ENCODE data around the gene CLMN.
"Not testable (repeated sequence)": the region's sequence is repeated elsewhere in the genome, so short reads cannot be mapped to it uniquely, and the experiment has no call there.

The CLMN gene

DNA sequence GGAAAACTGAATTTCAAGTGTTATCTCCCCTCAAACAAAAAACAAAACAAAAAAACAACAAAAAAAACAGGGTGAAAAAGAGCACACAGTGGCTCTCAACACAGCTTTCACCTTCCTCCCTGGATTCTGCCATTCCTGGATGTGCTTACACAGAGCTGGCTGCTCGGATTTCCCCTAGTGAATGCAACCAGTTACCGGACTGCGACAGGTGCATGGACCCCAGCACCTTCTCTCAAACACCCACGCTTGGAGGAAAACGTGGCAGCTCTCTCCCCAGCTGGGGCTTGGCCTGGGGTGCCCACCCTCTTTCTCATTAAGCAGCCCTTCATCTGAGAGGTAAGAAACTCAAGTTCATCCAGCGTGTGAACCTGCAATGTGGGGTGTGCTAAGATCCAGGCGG, 128.9 kb downstream of the CLMN start:
- DNase-seq (ENCODE audit: low spot score) = no peak

DNA sequence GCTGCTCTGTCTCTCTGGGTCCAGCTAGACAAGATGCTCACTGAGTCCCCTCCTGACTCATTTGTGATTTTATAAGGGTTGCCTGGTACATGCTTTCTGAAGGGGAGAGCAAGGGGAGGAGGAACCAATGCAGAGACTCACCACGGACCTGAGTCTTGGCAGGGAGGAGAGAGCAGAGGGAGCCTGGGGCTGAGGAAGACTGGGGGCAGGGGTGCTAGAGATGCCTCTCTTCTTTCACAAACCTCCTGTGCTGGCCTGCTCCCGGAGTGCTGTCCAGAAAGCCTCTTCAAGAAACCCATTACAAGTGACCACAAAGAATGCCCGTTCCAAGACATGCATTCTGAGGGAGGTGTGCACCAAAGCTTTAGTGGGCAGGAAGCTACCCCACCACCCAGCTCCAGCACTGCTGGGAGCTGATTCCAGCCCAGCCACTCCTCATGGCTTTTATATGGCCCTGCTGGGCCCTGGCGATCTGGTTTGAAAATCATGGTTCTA, 129.3 kb downstream of the CLMN start:
- no peak for DNase-seq (ENCODE audit: low spot score)

DNA sequence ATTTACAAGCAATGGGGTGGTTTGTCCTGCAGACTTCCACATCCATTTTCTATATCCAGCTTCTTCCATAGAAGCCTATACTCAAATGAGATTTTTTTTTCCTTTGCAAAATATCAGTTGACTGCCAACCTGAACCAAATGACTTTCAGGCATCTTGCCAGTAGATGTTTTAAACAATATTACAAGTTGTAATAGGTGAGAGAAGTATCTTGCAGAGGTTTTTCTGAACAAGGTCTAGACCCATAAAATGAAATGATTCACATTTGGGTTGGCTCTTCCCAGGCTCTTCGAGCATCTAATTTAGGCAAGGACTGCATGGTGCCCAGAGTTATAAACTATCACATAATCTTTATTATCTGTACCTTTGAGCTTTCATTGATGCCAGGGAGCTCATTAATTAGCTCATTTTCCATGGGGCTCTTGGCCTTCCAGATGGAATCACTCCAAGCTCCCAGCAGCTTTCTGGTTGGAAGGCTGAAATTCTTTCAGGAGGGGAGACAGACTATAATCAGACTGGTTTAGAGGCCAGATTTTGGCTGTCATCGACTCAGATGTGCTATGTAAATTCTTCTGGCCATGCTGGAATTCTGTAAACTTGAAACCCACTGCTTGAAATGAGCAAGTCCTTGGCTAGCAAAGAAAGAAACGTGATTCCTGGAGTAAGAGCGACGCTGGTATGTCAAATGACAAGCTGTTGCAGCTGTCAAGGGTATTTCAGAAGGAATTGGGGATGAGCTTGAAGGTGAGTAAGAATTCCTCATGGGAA, 130.2 kb downstream of the CLMN start:
- no peak for DNase-seq (ENCODE audit: low spot score)

DNA sequence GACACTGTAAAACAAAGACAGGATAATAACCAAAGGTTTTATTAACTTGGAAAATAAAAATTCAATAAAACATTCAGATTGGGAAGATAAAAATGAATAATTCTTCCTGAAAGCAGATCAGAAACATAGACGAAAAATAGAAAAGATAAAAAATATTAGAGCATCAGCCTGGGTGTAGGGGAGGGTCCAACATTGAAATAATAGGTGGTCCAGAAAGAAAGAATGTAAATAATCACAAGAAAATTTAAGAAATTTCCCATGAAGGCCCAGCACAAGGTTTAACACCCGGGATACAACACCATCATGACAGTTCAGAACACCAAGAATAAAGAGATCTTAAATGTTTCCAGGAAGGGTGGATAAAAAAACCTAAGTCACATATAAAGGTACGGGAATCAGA, 131.3 kb downstream of the CLMN start:
- no peak for DNase-seq (ENCODE audit: low spot score)

DNA sequence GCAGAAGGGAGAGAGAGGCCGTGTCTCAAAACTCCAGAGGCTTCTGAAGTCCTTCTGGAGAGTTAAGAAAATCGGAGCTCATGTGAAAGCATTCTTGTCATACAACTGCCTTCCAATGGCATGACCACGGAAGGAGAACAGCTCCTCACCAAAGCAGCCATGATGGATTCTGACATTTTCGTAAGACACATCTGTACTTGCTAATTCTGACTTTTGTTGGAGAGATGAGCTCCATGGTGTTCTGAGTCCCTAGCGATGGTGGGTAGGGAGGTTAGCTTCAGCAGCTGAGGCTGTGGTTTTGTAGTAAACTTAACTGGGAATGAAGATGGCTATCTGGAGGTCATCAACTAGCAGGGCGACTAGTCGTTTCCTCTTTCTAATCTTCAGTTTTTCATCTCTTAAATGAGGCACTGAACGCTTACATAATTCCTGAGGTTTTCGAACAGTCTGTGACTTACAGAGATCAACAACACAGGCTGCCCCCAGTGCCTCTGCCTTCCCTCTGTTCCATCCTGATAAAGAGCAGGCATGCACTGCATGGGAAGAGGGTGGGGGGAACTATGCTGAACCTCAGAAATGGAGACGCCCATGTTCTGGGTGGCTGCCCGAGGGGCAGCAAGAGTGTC, 133.8 kb downstream of the CLMN start:
- no peak for DNase-seq (ENCODE audit: low spot score)

DNA sequence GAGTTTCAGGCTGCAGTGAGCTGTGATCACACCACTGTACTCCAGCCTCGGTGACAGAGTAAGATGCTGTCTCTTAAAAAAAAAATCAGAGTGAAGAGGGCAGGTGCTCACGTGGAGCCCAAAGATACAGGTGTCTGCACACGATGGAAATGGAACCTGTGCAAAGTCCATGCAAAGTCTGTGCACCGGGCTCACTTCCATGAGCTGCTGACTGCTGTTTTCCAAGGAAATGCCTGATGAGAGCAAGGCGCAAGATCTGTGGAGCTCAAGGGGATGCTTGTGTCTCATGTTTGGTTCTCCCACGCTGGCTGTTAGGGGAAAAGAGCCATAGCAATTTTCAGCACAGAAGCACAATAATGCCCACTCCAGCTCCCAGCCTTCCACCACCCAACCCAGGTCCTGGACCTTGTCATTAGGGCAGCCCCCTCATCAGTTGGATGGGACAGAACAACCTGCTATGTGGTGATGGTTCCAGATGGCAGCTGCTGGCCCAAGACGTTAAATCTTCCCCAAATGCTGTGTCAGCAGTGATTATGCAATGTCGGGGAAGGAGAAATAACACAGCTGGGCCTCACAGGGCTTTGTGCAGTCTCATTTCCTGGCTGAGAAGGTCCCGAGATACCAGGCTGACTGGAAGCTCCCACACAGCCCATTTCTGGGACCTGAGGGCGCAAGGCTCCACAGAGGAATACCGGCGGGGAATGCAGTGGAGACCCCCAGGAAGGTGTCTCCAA, 134.5 kb downstream of the CLMN start:
- no peak for DNase-seq (ENCODE audit: low spot score)

DNA sequence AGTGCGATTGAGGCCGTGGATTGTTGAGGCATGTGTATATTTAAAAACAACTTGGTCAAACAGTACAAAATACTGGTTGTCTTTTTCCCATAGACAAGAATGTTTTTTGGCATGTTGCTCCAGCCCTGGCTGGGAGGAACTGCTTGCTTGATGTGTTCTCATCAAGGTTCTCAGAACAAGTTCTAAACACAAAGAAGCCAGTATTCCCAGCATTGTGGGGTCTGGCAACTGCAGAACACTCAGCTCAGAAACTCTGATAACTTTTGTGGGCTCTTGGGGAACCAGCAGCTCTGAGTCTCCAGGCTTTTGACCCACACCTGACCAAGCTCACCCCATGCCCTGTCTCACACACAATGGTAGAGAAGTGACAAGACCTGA, 135.3 kb downstream of the CLMN start:
- DNase-seq (ENCODE audit: low spot score) = no peak

DNA sequence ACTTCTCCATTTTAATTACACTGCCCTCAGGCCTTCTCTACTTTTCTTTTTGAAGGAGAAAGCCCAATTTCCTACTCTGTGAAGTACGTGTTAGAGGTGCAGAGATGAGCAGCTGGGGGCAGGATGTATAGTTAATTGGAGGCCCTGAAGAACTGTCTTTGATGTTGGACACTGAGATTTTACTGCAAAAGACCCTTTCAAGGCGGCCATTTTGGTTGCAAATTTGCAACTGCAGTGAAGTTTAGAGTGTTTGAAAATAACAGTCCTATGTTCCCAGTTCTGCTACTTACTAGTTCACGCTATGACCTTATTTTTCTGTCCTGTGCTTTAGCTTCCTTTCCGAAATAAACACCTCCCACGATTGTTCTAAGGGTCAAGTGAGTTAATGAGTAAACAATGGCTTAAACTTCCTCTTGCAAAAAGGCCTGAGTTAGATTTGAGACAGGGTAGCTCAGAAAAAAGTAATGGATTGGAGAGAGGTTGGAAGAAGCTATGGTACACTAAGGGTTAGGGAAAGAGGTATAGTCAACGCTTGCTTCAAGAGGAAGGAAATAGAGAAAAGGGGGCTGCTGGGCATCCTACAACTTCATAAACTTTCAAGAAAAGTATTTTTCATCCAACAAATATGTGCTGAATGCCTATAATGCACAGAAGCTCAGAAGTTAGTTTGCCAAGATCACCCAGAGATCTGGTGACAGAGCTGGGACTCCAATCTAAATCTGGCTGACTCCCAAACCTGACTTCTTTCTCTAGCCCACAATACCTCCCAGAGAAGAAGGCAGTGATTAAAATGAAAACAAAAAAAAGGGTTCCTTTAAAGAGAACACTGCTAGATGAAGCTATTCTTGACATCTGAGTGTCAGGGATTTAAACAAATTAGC, 135.9 kb downstream of the CLMN start:
- no peak for DNase-seq (ENCODE audit: low spot score)

DNA sequence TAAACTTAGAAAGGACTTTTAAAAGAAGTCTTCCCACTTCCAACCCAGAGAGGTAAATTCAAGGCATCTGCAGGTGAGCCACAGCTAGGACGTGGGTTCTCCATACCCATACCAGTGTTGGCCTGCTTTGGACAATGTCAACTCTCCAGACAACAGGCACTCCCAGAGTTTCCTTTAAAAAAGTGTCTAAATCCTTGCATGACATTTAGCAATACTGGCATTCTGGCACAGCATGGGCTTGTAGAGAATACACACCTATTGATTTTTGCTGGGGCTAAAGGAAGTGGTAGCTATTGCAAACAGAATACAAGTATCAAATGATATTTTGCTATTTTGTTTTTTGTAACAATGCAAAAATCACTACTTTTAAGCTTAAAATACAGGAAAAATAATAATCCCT, 136.6 kb downstream of the CLMN start:
- DNase-seq (ENCODE audit: low spot score) = no peak

DNA sequence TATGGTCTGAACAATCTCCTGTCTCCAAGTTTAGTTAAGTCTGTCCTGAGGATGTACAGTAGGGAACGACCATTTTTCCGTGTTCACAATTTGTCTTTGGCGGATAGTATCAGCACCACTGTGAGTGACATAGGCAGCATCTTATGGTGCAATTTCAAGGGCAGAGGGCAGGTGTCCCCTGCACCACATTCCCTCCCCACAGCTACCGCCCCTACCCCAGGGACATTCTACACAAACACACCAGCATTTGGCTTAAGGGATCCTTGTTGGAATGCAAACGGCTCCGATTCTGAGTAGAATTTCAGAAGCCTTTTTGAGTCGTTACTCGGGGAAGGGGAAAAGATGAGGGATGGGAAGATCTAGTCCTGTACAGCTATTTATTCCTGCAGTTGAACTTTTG, 137.3 kb downstream of the CLMN start:
- DNase-seq (ENCODE audit: low spot score) = no peak

DNA sequence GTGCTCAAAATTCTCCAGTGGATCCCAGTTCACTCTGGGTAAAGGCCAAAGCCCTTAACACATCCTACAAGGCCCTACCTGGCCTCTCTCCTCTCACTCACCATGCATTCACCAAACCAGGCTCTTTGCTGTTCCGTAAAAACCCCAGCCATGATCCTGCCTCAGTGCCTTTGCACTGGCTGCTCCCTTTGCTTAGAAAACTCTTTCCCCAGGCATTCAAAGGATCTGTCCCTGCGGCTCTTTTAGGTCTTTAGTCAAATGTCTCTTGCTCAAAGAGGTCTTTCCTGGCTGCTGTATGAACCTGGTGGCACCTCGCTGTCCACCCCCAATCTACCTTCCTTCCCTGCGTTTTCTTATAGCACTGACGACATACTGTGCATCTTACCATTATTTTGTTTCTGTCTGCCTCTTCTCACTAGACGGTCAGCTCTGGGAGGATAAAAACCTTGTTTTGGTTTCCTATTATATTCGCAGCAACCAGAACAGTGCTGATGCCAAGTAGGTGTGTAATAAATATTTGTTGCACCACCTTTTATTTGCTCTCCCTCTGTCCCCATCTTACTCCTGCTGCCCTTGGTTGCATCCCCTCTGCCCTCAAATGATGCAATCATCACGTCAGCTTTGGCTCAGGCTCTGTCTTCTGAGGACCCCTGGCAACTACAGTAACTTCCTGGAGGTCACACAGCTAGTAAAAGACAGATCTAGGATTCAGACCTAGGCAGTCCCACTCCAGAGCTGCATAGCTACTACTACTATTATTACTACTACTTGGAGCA, 138.6 kb downstream of the CLMN start:
- no peak for DNase-seq (ENCODE audit: low spot score)

DNA sequence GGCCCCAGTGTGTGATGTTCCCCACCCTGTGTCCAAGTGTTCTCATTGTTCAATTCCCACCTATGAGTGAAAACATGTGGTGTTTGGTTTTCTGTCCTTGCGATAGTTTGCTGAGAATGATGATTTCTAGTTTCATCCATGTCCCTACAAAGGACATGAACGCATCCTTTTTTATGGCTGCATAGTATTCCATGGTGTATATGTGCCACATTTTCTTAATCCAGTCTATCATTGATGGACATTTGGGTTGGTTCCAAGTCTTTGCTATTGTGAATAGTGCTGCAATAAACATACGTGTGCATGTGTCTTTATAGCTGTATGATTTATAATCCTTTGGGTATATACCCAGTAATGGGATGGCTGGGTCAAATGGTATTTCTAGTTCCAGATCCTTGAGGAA, 144.0 kb downstream of the CLMN start:
- DNase-seq (ENCODE audit: low spot score) = not testable (repeated sequence)

DNA sequence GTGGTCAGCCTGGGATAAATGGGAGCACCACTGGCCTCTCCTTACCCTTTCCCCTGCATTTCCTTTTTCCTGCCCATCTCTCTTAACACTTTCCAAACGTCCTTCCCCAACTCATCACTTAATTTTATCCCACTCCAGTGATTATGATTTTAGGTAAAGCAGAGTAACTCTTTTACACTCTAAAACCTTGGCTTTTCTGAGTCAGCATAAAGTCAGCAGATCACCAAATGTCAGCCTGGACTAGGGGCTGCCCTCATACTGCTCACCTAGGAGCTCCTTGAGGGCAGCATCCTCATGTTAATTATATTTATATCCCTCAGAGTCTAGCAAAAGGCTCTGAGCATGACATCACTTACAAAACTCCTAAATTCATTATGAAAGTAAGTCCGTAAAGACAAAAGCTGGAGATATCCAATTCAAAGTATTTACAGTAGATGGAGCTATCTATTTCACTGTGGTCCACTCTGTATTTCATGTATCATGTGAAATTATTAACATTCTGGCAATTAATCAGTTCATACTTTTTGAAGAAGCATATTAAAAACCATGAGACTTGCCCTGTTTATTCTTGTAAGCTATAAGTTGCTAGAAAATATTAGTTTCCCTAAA, 145.4 kb downstream of the CLMN start:
- DNase-seq (ENCODE audit: low spot score) = no peak

DNA sequence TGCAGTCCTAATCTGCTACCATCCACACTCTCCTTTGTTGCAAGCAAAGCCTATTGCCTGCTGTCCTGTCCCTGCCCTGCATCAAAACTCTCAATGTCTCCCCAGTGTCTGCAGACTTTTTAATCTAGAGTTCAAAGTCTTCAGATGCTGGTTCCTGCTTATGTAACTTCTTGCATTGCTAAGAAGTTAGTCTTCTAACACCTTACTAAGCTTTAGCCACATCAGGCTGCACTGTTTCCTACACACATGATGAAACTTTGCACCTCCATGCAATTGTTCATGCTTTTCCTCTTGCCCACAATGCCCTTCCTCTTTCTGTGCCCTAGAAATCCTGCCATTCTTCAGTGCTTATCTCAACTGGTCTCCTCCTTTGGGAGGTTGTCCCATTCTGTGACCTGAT, 146.2 kb downstream of the CLMN start:
- no peak for DNase-seq (ENCODE audit: low spot score)

DNA sequence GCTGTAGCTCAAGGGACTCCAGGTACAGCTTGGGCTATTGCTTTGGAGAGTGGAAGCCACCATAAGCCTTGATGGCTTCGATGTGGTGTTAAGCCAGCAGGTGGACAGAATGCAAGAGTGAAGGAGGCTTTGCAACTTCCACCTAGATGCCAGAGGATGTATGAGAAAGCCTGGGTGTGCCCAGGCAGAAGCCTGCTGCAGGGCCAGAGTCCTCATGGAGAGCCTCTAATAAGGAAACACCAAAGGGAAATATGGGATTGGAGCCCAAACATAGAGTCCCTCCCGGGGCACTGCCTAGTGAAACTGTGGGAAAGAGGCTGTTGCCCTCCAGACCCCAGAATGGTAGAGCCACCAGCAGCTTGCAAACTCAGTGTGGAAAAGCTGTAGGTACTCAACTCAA, 152.5 kb downstream of the CLMN start:
- DNase-seq (ENCODE audit: low spot score) = no peak

DNA sequence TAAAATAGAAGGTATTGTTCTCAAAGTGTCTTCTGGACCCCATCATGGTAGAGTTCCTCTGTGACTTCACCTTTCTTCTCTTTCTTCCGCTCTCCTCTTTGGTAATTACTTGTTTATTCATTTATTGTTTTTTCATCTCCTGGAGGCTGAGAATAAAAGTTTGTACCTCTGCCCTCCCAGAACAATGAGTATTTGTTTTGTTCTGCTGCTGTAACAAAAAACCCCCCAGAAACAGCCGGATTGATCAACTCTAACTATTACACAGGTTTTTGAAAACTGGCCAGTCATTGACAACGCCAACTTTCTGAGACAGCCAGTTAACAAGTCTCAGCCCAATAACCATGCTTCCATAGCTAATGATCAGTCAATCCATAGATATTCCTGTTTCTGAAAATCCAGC, 154.2 kb downstream of the CLMN start:
- no peak for DNase-seq (ENCODE audit: low spot score)

DNA sequence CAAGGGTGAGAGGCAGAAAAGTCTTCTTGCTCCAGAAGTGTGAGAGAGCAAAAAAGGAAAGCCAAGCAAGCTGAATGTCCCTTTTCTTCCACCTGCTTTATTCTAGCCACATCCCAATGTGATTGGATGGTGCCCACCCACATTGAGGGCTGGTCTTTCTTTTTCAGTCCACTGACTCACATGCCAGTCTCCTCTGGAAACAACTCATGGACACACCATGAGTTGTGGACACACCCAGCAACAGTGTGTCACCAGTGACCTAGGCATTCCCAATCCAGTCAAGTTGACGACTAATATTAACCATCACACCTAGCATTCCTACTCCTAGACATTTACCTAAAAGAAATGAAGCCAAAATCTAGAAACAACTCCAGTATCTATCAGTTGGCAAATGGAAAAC, 155.2 kb downstream of the CLMN start:
- no peak for DNase-seq (ENCODE audit: low spot score)

DNA sequence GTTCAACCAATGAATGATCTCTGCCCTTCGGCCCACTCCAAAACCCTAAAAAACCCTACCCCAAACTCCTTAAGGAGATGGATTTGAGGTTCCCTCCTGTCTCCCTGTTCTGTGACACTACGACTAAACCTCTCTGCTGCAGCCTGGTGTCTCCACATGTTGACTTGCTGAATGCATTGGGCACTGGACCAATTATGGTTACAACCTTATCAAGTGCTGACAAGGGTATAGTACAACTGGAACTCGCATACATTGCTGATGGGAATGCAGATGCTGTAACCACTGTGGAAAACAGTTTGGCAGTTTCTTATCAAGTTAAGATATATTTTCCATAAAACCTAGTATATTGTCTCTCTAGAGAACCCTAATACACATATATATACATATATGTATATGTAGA, 156.0 kb downstream of the CLMN start:
- DNase-seq (ENCODE audit: low spot score) = no peak

DNA sequence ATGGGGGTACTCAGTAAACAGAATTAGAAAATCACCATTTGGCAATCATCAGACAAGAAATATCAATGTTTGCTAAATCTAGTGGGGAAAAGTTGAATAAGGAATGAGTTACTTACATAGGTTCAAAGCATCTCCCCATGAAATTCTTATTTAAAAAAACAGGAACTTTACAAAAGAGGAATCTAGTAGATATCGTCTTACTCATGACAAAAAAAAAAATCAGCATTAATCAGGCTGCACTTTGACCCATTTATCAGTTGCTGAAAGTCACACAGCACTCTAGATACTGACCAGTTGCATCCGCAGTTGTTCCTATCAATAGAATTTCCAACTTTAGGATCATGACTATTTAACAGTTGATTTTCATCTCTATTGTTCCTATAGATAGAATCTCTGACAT, 156.6 kb downstream of the CLMN start:
- no peak for DNase-seq (ENCODE audit: low spot score)

DNA sequence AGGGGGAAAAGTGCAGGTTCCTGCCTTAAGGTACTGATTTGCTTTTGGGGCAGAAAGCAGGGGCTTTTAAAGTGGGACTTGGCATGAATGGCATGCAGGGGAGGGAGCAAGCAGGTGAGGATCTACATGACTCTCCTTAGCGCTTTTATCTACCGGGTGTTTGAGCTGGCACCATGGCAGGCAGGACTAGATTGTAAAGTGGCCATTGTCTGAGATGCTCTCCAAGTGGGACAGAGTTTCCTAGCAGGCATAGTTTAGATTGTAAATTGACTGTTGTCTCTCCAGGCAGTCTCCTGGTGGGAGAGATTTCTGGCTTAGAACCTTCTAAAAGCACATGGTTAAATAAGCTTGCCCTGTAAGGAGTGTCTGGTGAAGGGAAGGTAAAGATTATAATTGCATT, 157.1 kb downstream of the CLMN start:
- DNase-seq (ENCODE audit: low spot score) = no peak

Measured in AG08396 (cell line).